ENCODE data around the gene SMCO2. TPM values are rescaled to one million over a fixed set of nuclear protein-coding genes. Genes with fewer than 3 reads are reported as not detected.

SMCO2 gene
- total and polyA plus RNA-seq, 2 experiments from 2014 or later: not detected

DNA sequence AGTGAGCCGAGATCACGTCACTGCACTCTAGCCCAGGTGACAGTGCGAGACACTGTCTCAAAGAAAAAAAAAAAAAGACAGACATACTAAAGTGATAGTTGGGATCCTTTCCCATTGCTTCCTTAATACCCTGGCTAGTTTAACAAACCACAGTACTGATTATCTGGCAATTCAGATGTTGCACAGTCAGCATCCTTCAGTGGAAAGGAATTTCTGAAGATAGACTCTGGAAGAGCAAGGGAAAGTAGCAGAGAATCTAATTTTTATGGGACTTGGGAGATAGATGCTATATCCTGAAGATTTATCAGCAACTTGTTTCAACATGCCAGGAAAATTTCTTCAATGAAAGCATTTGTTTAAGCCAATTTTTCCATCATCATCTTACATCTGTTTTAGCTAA is 71.0 kb downstream of the SMCO2 start:
- Histone ChIP-seq H3K36me3 (replicated peaks; ENCODE audit: insufficient read depth, low read depth) (no peaks in the 10 kb centered on the region), H3K4me2 (no peak overlapping the region), H3K4me3 (no peak overlapping the region), H3K9me2 (replicated peaks; ENCODE audit: insufficient read depth) (no peaks in the 10 kb centered on the region), H2AFZ (no peak overlapping the region), H3K9me3 (ENCODE audit: low read depth) (no peaks in the 10 kb centered on the region), H3K79me2 (no peaks in the 10 kb centered on the region), H3K4me1 (ENCODE audit: insufficient read depth) (peaks cover 2% of the 10 kb centered on the region), H3K27me3 (no peaks in the 10 kb centered on the region), H4K20me1 (ENCODE audit: insufficient read depth, poor library complexity, severe bottlenecking) (no peaks in the 10 kb centered on the region), H3K27ac (no peak overlapping the region)
- 71% methylated on average over 3 of the region's 3 CpGs for WGBS (ENCODE audit: low lambda C conversion rate, missing lambda C conversion rate)
- TF ChIP-seq EZH2 (IDR thresholded peaks at IDR 0.05; ENCODE audit: borderline replicate concordance): no peak
- TF ChIP-seq EZH2phosphoT487 (IDR thresholded peaks at IDR 0.05; ENCODE audit: low read depth, severe bottlenecking, unreplicated experiment): no peak
- TF ChIP-seq, protein P1, sequence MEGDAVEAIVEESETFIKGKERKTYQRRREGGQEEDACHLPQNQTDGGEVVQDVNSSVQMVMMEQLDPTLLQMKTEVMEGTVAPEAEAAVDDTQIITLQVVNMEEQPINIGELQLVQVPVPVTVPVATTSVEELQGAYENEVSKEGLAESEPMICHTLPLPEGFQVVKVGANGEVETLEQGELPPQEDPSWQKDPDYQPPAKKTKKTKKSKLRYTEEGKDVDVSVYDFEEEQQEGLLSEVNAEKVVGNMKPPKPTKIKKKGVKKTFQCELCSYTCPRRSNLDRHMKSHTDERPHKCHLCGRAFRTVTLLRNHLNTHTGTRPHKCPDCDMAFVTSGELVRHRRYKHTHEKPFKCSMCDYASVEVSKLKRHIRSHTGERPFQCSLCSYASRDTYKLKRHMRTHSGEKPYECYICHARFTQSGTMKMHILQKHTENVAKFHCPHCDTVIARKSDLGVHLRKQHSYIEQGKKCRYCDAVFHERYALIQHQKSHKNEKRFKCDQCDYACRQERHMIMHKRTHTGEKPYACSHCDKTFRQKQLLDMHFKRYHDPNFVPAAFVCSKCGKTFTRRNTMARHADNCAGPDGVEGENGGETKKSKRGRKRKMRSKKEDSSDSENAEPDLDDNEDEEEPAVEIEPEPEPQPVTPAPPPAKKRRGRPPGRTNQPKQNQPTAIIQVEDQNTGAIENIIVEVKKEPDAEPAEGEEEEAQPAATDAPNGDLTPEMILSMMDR (IDR thresholded peaks at IDR 0.05; ENCODE audit: poor library complexity): no peak
- no peak for DNase-seq (ENCODE audit: low spot score)

- Histone ChIP-seq H3K79me2 (no peaks in the 10 kb centered on the region), H3K4me3 (no peak overlapping the region), H3K27ac (no peak overlapping the region), H3K36me3 (replicated peaks; ENCODE audit: insufficient read depth, low read depth) (no peaks in the 10 kb centered on the region), H4K20me1 (ENCODE audit: insufficient read depth, poor library complexity, severe bottlenecking) (no peaks in the 10 kb centered on the region), H3K9me3 (ENCODE audit: low read depth) (no peaks in the 10 kb centered on the region), H3K4me1 (ENCODE audit: insufficient read depth) (peaks cover 8% of the 10 kb centered on the region), H2AFZ (no peak overlapping the region), H3K4me2 (no peak overlapping the region), H3K9me2 (replicated peaks; ENCODE audit: insufficient read depth) (no peaks in the 10 kb centered on the region), H3K27me3 (no peaks in the 10 kb centered on the region)
- DNase-seq (ENCODE audit: low spot score): no peak
- TF ChIP-seq, protein P1 (IDR thresholded peaks at IDR 0.05; ENCODE audit: poor library complexity): no peak
- no peak for TF ChIP-seq EZH2phosphoT487 (IDR thresholded peaks at IDR 0.05; ENCODE audit: low read depth, severe bottlenecking, unreplicated experiment)
- TF ChIP-seq EZH2 (IDR thresholded peaks at IDR 0.05; ENCODE audit: borderline replicate concordance): no peak
- WGBS (ENCODE audit: low lambda C conversion rate, missing lambda C conversion rate): 61% methylated on average over 7 of the region's 7 CpGs
Measured at GRCh38 chr12:27517961-27518665, 71.6 kb downstream of the SMCO2 start.

- Histone ChIP-seq H3K27me3 (no peaks in the 10 kb centered on the region), H3K4me1 (ENCODE audit: insufficient read depth) (peaks cover 15% of the 10 kb centered on the region), H3K4me2 (no peak overlapping the region), H3K36me3 (replicated peaks; ENCODE audit: insufficient read depth, low read depth) (no peaks in the 10 kb centered on the region), H3K79me2 (peaks cover 14% of the 10 kb centered on the region), H3K4me3 (no peak overlapping the region), H3K9me3 (ENCODE audit: low read depth) (no peaks in the 10 kb centered on the region), H3K27ac (no peak overlapping the region), H3K9me2 (replicated peaks; ENCODE audit: insufficient read depth) (no peaks in the 10 kb centered on the region), H4K20me1 (ENCODE audit: insufficient read depth, poor library complexity, severe bottlenecking) (no peaks in the 10 kb centered on the region), H2AFZ (no peak overlapping the region)
- no peak for DNase-seq (ENCODE audit: low spot score)
- WGBS (ENCODE audit: low lambda C conversion rate, missing lambda C conversion rate): 58% methylated on average over 4 of the region's 4 CpGs
- no peak for TF ChIP-seq EZH2phosphoT487 (IDR thresholded peaks at IDR 0.05; ENCODE audit: low read depth, severe bottlenecking, unreplicated experiment)
- TF ChIP-seq EZH2 (IDR thresholded peaks at IDR 0.05; ENCODE audit: borderline replicate concordance): no peak
- TF ChIP-seq, protein P1 (IDR thresholded peaks at IDR 0.05; ENCODE audit: poor library complexity): no peak
Measured at GRCh38 chr12:27521066-27521465, 74.5 kb downstream of the SMCO2 start.
